Kidney capillary endothelial cell (primary cell): ENCODE data around the gene FASTKD2.

Experiments
- DNase-seq: peaks from one replicate; pipeline ENCODE4 v3.0.0-alpha.2; 2018; ENCODE audit warnings: low spot score

The FASTKD2 gene

DNA sequence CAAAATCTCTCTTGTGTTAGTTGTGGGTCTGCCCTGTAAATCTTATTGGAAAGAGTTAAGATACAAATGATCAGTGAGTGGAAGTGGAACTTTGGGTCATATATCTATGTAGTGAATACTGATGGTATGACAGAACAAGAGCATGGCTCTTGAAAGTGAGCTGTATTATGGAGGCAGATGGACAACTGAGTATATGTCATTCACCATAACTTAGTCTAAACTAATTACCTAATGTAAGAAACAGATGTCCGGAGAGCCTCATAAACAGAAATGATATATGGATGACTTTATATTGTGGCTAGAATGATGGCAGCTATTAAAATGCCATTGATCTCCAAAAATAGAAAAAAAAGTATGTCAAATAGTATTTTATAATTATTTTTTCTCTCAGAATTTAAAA lies 72.4 kb downstream of the FASTKD2 start:
- no peak for DNase-seq

DNA sequence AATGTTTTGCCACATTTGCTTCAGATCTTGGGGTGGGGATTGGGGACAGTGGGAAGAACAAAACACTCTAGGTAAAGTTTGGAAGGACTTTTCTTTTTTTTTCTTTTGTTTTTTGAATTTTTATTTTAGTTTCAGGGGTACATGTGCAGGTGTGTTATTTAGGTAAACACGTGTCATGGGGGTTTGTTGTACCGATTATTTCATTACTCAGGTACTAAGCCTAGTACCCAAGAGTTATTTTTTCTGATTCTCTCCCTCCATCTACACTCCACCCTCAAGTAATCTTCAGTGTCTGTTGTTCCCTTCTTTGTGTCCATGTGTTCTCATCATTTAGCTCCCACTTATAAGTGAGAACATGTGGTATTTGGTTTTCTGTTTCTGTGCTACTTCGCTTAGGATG lies 73.3 kb downstream of the FASTKD2 start:
- no peak for DNase-seq

DNA sequence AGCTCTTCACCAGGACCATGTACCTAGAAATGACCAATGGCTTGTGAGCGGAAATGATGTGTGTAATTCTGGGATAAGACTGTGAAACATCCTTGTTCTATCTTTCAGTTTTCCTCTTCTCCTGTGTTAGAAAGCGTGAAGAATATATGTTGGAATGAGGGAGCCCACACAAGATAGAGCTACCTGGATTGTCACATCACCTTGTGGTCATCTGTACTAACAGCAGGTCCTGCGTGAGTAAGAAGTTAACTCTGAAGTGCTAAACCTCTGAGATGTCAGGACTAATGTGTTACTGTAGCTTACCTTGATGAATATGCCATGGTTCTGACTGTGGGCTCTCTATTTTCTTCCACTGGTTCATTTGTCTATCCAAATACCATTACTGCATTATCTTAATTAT lies 75.6 kb downstream of the FASTKD2 start:
- DNase-seq = no peak
